Measurements from ENCODE around the gene CHD1L.
A peak's percentile ranks its signal among the peaks of the same experiment; 100 is the strongest.
"Not testable (repeated sequence)": the region's sequence is repeated elsewhere in the genome, so short reads cannot be mapped to it uniquely, and the experiment has no call there.

The CHD1L gene

DNA sequence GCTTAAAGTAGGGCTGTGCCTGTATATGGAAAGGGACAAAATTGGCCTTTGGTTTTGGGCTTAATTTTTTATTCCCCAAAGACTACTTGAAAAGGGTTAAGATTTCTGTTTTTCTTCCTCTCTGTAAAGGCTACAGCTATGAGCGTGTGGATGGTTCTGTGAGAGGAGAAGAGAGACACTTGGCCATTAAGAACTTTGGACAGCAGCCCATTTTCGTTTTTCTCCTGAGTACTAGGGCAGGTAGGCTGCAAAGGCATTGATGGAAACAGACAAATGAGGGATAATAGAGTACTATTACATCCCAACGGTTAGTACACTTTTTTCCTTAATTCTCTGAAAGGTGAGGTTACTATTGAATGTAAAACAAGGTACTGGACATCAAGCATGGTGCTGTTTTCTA is 29.6 kb downstream of the CHD1L start:
- DNase-seq: no peak

DNA sequence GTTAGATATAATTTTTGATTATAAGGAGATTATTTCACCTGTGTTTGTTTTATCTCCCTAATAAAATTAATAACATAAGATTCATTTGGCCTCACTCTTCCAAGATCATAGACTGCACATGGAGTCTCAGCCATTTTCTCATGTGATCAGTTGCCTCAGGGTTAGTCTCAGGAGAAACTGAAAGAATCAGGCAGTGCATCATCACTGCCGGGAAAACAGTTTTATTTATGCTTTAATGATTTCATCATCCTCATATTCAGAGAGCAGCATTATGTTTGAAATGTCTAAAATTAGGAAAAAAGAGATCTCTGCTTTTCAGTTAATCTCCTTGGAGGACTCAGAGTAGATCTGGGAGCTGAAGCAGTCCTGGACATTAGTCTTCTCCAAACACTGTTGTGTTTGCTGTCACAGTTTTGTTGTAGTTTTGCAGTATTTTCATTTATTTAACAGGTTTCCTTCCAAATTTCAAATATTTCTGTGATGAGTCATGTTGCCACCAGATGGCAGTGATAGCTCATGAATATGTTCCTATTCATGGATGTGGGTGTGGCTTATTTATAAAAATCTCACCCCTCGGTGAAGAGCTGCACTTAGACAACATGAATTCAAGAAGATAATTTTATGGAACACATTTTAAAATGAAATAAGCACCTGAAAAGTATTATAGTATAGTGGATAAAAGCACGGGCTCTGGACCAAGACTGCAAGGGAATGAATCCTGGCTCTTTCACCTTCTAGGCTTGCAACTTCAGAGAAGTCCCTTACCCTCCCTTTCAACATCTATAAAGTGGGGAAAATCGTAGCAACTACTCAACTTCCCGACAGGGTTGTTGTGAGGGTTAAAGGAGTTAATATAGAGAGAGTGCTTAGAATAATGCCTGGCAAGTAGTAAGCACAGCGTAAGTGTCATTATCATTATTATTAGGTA is 31.2 kb downstream of the CHD1L start:
- peak in 1 of 2 donors; percentile 26 for DNase-seq

- DNase-seq: no peak
Measured at GRCh38 chr1:147281950-147282349, 39.5 kb downstream of the CHD1L start.

DNA sequence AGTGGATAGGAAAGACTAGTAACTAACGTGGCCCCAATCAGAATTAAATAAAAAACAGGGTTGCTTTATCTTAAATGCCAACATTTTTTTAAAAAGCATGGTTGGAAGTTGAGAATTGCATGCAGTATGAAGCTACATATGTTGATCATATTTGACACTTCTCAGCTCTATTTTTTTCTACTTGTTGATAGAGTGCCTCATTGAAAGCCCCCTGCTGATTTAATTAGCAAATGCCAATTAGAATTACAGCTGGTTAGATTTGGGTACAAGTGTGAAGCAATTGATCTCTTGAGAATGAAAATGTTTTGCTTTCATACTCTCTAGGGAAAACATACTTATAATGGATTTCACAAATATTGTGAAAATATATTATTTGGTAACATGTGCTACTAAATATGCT is 40.5 kb downstream of the CHD1L start:
- DNase-seq: no peak

GRCh38 chr1:147287133-147287865 is 44.8 kb downstream of the CHD1L start:
- DNase-seq: no peak

DNA sequence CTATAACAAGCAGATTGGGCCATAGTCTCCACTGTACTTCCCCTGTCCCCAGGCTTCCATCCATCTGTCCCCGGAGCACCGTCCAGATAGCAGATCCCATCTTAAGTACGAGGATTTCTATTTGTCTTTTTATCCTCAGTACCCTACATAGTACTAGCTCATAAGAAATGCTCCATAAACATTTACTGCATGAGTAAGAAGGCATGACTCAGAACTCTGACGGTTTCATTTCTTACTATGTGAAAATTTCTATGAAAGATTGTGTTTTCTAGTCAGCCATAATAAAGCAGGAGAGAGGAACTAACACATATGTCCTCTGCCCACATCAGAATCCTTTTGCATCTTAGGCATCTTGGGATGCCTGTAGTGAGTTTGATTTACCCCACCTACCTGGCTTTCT is 49.5 kb downstream of the CHD1L start:
- no peak for DNase-seq

DNA sequence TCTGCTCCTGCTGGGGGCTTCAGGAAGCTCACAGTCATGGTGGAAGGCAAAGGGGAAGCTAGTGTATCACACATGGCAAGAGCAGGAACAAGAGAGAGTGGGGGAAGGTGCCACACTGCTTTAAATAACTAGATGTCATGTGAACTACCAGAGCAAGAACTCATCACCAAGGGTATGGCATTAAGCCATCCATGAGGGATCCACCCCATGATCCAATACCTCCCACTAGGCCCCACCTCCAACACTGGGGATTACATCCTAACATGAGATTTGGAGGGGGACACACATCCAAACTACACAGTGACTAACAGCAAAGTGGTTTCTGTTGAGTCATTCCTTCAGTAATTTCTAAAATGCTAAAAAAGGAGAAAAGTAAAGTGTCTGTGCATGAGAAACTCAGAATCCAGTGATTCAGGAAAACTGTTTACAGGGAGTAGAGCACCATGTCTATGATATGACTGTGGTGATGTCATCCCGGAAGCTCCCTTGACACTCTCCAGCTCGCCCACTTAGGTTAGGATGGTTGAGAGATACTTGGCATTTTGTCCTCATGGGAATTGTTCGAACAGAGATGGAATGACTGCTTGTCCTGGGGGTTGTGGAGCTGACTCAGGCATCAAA is 50.3 kb downstream of the CHD1L start:
- no peak for DNase-seq

- no peak for DNase-seq
Measured at GRCh38 chr1:147297438-147297837, 55.0 kb downstream of the CHD1L start.

DNA sequence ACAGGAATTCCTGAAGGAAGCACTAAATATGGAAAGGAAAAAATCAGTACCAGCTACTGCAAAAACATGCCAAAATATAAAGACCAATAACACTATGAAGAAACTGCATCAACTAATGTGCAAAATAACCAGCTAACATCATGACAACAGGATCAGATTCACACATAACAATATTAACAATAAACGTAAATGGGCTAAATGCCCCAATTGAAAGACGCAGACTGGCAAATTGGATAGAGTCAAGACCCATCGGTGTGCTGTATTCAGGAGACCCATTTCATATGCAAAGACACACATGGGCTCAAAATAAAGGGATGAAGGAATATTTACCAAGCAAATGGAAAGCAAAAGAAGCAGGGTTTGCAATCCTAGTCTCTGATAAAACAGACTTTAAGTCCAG is 63.3 kb downstream of the CHD1L start:
- not testable (repeated sequence) for DNase-seq

DNA sequence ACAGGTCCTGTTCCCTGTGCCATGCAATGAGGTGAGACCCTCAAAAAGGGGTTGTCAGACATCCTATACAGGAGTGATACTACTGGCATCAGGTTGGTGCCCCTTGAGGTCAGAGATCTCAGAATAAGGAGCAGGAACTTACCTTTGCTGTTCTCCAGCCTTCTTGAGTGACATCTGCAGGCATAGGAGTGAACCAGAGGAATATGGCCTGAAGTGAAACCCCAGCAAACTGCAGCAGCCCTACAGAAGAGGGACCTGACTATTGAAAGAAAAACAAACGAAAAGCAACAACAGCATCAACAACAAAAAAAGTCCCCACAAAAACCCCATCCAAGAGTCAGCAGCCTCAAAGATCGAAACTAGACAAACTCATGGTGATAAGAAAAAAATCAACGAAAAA is 74.5 kb downstream of the CHD1L start:
- DNase-seq: no peak

DNA sequence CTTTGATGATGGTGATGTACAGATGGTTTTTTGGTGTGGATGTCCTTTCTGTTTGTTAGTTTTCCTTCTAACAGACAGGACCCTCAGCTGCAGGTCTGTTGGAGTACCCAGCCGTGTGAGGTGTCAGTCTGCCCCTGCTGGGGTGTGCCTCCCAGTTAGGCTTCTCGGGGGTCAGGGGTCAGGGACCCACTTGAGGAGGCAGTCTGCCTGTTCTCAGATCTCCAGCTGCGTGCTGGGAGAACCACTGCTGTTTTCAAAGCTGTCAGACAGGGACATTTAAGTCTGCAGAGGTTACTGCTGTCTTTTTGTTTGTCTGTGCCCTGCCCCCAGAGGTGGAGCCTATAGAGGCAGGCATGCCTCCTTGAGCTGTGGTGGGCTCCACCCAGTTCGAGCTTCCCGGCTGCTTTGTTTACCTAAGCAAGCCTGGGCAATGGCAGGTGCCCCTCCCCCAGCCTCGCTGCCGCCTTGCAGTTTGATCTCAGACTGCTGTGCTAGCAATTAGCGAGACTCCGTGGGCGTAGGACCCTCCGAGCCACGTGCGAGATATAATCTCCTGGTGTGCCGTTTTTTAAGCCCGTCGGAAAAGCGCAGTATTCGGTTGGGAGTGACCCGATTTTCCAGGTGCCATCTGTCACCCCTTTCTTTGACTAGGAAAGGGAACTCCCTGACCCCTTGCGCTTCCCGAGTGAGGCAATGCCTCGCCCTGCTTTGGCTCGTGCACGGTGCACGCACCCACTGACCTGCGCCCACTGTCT is 84.6 kb downstream of the CHD1L start:
- not testable (repeated sequence) for DNase-seq

- DNase-seq: no peak
Measured at GRCh38 chr1:147334292-147334691, 91.8 kb downstream of the CHD1L start.

DNA sequence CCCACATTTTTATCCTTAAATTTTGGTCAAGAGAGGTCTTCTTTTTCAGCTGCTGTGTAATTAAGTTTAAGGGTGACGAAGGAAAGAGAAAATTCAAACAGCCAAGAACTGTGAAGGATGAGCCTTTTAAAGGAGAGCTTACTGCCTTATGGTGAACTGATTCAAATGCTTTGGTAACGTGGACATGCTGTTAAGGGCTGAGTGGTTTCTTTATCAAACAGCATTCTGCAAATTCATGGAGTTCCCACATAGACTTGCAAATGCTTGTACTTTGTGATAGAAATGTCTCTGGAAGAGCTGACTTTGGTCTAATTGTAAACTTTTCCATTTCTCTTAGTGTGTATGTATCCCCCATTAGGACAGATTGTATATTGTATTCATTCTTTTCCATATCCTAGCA is 93.8 kb downstream of the CHD1L start:
- DNase-seq: no peak

- no peak for DNase-seq
Measured at GRCh38 chr1:147337040-147337630, 94.7 kb downstream of the CHD1L start.

DNA sequence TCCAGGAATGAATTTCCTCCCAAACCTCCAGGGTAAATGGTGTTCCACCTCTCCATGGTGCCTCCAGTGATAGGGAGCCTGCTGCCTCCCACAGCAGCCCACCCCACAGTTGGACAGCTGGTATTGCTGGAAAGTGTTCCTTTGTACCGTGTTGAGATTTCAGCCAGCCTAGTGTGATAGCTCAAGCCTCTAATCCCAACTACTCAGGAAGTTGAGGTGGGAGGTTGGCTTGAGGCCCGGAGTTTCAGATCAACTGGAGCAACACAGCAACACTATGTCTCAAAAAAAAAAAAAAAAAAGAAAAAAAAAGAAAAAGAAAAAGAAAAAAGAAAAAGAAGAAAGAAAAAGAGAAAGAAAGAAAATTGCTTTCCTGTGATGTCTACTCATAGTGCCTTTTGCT is 96.1 kb downstream of the CHD1L start:
- DNase-seq: no peak

- no peak for DNase-seq
Measured at GRCh38 chr1:147341246-147341645, 98.8 kb downstream of the CHD1L start.
